H54 (cell line): Measurements from ENCODE around the gene IFT122.
"Not testable (repeated sequence)": the region's sequence is repeated elsewhere in the genome, so short reads cannot be mapped to it uniquely, and the experiment has no call there.

ENCODE experiments used
- DNase-seq: peaks from one replicate; pipeline ENCODE4 v3.0.0; 2011; ENCODE audit warnings: low spot score, mixed read lengths; ENCODE audit not compliant: insufficient read length
- FAIRE-seq: peaks from 3 replicates; lab custom pipeline; 2011; peaks lifted over from hg19 to GRCh38; lab: Jason Lieb, UNC
- POLR2A ChIP-seq: IDR thresholded peaks from 2 replicates; pipeline ENCODE4 v1.6.1; 2011; ENCODE audit warnings: low read depth, mild to moderate bottlenecking, low read length

The IFT122 gene

GRCh38 chr3:129485721-129486663 lies 46.0 kb downstream of the IFT122 start:
- peak; percentile 78 for DNase-seq
- no peak for FAIRE-seq
- TF ChIP-seq POLR2A = no peak

GRCh38 chr3:129486664-129487035 lies 46.6 kb downstream of the IFT122 start:
- no peak for TF ChIP-seq POLR2A
- FAIRE-seq = no peak

GRCh38 chr3:129487183-129487867 lies 47.3 kb downstream of the IFT122 start:
- no peak for FAIRE-seq
- no peak for TF ChIP-seq POLR2A
- no peak for DNase-seq

More at GRCh38 chr3:129486664-129487035, 46.6 kb downstream of the IFT122 start:
- no peak for DNase-seq

GRCh38 chr3:129487868-129488335 lies 47.9 kb downstream of the IFT122 start:
- FAIRE-seq, DNase-seq: not testable (repeated sequence)

- DNase-seq, FAIRE-seq: not testable (repeated sequence)
Observed at GRCh38 chr3:129489258-129489657, 49.2 kb downstream of the IFT122 start.

- no peak for TF ChIP-seq POLR2A
- DNase-seq (peak; percentile 95), FAIRE-seq (no peak)
Observed at GRCh38 chr3:129490273-129490675, 50.2 kb downstream of the IFT122 start.

- not testable (repeated sequence) for FAIRE-seq, DNase-seq
Observed at GRCh38 chr3:129491077-129491476, 51.1 kb downstream of the IFT122 start.

- FAIRE-seq (no peak), DNase-seq (no peak)
Observed at GRCh38 chr3:129491794-129492193, 51.8 kb downstream of the IFT122 start.

GRCh38 chr3:129492691-129493090 lies 52.7 kb downstream of the IFT122 start:
- FAIRE-seq = no peak
- no peak for TF ChIP-seq POLR2A

More at GRCh38 chr3:129491794-129492193, 51.8 kb downstream of the IFT122 start:
- TF ChIP-seq POLR2A = no peak

GRCh38 chr3:129493206-129493605 lies 53.2 kb downstream of the IFT122 start:
- no peak for FAIRE-seq
- no peak for DNase-seq

More at GRCh38 chr3:129492691-129493090, 52.7 kb downstream of the IFT122 start:
- no peak for DNase-seq

GRCh38 chr3:129494499-129494898 lies 54.5 kb downstream of the IFT122 start:
- FAIRE-seq, DNase-seq: not testable (repeated sequence)

More at GRCh38 chr3:129493206-129493605, 53.2 kb downstream of the IFT122 start:
- TF ChIP-seq POLR2A = no peak

- FAIRE-seq = peak; percentile 88
- DNase-seq = not testable (repeated sequence)
Observed at GRCh38 chr3:129495006-129495639, 55.1 kb downstream of the IFT122 start.

- not testable (repeated sequence) for DNase-seq, FAIRE-seq
Observed at GRCh38 chr3:129497876-129498275, 57.9 kb downstream of the IFT122 start.

GRCh38 chr3:129498603-129499488 lies 58.8 kb downstream of the IFT122 start:
- DNase-seq = not testable (repeated sequence)
- FAIRE-seq = peak; percentile 81

GRCh38 chr3:129499604-129500333 lies 59.7 kb downstream of the IFT122 start:
- not testable (repeated sequence) for FAIRE-seq, DNase-seq
